HG02623 (cell line): ENCODE measurements around the gene CELF4.

Experiments used
- ATAC-seq: cut with Tn5 transposase; IDR thresholded peaks from one replicate; pipeline ENCODE4 v1.9.1; 2021; ENCODE audit warnings: moderate library complexity; ENCODE audit not compliant: unreplicated experiment

CELF4 gene

GRCh38 chr18:37422596-37422995 lies 143.0 kb downstream of the CELF4 start:
- ATAC-seq = no peak

DNA sequence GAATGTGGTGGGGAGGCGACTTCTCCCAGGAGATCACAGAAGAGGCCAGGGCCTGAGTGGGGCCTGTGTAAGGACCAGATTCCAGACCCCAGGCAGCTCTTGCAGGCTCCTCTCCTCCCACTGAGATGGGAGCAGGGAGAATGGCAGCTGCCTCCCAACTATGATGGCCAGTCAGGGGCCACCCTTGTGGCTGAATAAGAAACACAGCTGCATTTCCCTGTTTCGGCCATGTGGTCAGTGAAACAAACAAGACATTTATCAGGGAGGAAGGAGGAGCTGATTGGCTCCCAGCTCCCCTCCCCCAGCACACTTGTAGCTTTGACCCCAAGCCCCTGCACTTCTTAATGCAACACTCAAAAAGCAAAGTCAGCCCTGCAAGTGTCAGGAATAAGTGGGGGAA lies 143.5 kb downstream of the CELF4 start:
- ATAC-seq = no peak

DNA sequence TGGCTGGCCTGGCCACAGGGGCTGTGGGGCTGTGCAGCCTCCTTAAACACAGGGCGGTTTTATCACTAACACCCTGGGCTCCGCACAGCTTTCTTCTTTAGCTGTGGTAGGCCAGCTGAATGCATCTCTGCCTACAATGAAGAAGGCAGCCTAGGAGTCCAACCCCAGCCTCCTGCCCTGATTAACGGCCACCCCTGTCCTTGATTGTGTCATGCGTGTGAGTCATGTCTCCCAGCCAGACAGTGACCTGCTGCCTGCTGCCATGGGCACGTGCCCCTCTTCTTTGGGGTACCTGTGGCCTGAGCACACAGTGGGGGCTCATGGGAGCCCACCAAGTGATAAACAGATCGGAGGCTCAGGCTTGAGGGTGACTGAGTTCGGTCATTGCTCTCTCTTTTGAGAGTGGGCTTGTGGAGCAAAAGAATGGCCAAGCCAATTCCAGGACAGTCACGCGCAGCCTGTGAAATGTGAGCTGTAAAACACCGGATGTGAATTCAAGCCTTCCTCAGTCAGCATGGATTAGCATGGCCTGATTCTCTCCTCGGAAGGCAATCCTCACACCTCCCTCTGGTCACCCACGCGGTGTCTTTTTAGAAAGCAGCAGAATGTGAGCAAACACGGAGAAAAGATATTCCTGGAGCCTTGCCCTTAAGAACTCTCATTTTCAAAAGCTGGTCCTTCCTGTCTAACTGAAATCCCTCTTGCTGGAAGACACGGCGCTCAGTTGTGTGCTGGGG lies 144.1 kb downstream of the CELF4 start:
- ATAC-seq = no peak

DNA sequence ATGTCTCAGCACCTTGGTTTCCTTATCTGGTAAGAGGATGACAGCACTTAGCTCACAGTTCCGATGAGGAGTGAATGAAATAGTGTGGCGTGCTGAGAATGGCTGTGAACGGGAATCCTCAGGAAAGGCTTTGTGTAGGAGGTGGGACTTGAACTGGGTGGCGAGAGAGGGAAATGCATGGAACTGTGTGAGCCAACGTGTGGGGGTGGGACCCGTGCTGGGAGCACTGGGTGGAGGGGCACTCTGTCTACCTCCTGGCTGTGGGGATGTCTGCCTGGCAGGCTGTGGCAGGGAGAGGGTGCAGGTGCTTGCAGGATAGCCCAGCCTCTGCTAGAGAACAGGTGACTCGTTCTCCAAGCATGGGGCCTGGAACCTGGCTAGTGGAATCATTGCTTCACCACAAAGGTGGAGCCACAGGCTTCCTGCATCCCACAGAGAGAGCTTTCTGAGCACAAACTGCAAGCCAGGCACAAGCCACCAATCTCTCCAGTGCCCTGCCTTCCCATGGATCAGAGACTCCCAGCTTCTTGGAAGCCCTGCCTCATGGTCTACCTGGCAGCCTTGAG lies 145.2 kb downstream of the CELF4 start:
- ATAC-seq = no peak

DNA sequence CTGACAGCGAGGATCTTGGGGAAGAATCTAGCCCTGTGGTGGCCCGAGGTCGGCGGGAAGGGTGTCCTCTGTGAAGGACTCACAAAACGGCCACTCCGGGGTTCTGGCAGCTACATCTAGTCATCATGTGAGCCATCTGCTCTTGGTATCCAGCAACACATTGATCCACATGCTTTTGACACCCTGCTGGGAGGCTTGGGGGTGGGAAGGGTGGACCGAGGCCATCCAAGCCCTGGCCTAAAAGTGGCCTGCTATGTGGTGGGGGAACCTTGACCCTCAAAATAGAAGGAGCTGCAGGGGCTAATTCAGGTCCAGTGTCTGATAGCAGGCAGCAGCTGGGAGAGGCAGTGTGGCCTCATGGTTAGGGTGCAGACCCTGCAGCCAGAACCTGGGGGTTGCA lies 145.7 kb downstream of the CELF4 start:
- no peak for ATAC-seq

DNA sequence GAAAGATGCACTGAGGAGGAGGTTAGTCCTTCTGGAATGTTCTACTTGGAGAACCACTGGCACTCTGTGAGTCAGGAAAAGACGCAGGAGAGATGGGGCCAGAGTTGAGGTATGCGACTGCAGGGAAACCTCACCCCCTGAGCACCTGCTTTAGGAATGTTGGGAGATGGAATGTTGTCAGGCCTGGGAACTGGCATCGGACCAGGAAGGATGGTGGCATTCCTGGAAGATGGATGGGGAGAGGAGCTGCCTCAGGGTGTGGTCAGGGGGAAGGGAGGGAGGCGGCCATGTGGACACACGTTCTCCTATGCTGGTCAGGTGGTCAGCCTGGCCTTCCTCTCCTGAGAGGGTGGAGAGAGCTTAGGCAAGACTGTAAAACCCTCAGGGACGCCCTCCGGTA lies 146.3 kb downstream of the CELF4 start:
- ATAC-seq = no peak

- ATAC-seq = no peak
Measured at GRCh38 chr18:37414816-37415215, 150.8 kb downstream of the CELF4 start.

DNA sequence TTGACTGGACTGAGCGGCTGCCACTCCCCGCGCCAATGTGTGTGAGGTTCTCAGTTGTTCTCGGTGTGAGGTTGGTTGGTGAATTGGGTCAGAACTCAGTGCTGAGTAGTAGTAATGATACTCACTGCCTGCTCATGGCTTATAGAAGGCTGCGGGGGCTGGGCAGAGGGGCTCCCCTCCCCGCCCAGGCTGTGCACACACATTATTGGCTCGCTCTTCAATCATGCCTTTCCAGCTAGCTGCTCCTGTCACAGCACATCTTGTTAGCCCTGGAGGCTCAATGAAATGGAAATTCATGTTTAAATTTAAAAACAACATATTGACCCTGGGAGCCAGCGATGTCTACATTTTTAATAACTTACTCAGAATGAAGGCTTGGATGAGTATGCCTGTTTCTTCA lies 152.8 kb downstream of the CELF4 start:
- no peak for ATAC-seq

- ATAC-seq = no peak
Measured at GRCh38 chr18:37412333-37412732, 153.3 kb downstream of the CELF4 start.

- no peak for ATAC-seq
Measured at GRCh38 chr18:37409878-37410277, 155.7 kb downstream of the CELF4 start.

DNA sequence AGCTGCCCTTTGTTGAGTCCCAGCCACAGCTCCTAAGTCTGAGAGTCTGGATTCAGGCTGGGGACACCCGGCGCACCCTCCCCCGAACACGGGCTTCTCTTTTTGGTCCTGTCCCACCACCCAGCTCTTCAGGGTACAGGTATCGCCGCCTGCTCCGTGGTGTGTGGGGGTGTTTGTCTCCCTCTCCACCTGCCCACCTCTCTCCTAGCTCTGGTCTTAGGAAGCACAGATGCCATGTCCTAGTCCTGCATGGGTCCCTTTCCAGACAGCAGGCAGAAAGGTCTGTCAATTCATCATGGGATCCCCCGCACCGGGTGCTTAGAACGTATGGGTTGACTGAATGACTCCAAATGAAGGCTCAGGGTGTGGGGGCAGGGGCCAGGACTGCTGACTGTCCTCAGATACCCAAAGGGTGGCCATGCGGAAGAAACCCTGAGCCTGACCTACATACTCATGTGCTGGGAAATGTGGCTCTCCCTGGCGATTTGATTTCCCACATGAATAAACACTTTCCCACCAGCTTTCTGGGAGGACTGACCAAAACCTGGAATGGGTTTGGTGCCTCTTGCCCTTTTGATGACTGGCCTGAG lies 156.8 kb downstream of the CELF4 start:
- no peak for ATAC-seq

DNA sequence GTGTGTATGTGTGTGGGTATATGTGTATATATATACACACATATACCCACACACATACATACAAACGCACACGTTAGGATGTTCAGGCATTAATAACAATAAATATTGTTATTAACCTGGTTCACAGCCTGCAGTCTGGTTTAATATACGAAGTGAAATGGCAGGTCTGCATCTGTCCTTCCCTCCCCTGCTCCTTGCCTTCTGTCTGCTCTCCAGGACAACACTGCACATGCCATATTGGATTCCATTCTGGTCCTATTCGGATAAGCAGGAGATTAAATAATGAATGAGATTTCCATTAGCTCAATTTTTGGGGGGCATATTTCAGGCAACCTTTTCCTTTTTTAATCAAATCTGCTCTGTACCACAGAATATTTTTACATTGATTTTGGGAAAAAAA lies 158.0 kb downstream of the CELF4 start:
- ATAC-seq = no peak

DNA sequence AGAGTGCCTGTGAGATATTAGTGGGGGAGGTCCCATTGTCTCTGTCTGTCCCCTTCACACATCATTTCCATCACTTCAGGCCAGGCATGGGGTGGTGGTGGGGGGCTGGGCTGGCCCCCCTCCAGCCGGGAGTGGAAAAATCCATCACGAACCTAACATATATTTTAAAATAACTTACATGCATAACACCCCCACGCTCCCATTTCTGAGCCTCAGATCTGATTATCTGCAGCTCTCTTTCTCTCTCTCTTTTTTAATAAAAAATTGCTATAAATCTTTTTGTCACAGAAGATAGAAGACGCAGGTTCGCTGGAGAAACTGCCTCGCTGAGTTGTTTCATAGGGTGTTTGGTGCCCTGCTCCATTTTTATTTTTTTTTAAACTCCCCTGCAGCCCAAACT lies 159.8 kb downstream of the CELF4 start:
- ATAC-seq = no peak

GRCh38 chr18:37405229-37405628 lies 160.4 kb downstream of the CELF4 start:
- ATAC-seq = no peak

GRCh38 chr18:37403788-37404187 lies 161.8 kb downstream of the CELF4 start:
- ATAC-seq = no peak

DNA sequence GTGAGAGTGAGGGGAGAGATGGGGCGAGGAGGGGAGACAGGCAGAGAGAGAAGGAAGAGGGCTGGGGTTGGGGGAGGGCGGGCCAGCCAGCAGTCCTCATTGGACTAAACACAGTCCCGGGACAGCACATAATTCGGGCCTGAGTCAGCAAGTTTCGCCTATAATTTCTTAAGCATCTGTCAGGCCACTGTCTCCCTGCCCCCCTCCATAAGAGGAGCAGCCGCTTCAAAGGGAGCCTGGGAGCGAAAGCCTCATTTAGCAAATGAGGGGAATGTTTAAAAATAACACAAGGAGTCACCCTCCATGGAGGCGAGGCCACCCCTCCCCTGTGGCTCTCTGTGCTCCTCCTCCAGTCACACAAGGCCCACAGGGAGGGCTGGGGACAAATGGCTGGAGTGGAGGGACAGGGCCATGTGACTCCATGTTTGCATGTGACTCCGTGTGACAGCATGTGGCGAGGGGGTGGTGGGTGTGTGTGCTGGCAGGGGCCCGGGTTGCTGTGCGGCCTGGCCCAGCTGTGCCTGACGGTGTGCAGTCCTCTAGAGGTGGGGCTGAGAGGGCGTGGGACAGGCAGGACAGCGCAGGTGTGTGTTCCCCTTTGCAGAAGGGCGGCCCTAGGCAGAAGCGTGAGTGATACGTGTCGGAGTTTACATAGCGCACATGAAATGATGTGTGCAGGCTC lies 162.4 kb downstream of the CELF4 start:
- no peak for ATAC-seq

GRCh38 chr18:37402735-37403099 lies 162.9 kb downstream of the CELF4 start:
- no peak for ATAC-seq

DNA sequence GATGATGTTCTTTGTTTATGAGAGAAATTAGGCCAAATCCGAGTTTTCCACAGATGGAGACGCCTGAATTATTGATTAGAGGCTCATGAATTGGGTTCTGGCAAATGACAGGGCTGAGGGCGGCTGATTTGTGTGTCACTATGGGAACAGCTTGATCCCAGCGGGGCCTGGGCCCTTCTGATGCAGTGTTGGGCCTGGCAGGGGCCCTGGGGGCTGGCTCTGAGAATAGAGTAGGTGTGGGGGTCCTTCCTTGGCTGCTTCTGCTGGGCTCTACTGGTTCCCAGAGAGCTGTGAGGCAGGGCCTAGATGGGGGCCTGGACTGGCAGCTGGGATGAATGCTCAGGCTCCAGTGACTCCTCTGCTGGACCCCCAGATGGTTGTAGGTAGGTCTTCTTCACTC lies 164.8 kb downstream of the CELF4 start:
- no peak for ATAC-seq

DNA sequence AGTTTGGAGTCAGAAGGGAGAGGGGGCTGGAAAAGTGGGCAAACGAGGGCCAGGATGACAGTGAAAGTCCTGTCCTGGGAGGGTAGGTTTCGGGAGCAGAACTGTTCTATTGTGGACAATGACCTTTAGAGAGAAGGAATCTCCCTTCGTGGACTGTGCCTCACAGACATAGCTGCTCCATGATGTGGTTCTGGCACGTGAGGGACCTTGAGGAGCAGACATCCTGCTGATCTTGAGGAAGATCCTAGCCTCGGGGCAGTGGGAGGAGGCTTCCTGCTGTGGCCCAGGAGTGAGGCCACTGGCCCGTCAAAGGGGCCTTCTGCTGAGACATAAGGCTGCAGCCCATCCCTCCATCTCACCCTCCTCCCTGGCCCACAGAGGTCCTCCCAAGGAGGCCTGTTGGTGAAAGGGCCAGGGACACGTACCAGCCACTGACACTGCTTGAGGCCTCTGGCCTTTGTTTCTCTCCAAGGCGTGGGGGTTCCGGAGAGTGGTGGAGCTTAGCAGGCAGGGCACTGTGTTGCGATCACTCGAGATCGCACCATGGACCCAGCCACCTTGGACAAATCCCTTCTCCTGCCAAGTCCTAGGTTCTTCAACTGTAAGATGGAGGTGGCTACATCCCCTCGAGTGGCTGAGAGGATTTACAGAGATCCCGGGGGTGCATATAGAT lies 167.2 kb downstream of the CELF4 start:
- ATAC-seq = no peak

GRCh38 chr18:37397814-37398213 lies 167.8 kb downstream of the CELF4 start:
- ATAC-seq = no peak

DNA sequence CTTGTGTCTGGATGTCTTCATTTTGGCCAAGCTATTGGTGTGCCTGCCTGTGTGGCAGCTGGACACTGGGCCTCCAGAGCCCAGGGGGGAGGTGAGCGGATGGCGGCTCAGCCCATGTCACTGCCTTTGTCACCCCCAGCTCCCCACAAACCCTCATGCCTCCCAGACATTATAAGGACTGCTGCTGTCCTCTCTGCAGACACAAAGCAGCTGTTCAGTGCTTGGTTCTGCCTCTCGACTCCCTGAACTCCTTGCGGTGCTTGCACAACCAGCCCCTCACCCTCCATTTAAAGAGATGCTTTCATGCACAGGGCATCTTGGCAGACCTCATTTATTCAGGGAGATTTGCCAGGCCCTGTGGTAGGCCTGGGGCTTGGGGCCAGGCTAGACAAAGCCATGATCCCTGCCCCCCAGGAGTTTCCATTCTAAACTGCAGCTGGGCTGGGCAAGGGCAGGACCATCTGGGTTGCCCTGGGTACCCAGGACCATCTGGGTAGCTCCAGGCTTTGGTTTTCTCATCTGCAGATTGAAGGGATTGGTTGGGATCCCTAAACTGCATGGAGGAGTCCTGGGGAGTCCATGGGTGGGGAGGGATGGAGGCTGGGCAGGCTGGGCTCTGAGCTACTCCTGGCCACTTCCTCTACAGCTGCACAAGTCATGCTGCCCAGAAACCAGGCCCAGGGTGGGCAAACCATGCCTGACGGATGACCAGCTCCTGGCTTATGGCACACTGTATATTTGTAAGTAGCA lies 168.5 kb downstream of the CELF4 start:
- no peak for ATAC-seq
